Astrocyte (in vitro differentiated cells and primary cell): ENCODE results near the gene GP9. TPM values are rescaled to one million over a fixed set of nuclear protein-coding genes. Genes with fewer than 3 reads are reported as not detected.

Experiments
- DNase-seq: peaks from one replicate; pipeline ENCODE4 v3.0.0-alpha.2; 2010; ENCODE audit warnings: low read depth
- FAIRE-seq: peaks from 2 replicates; lab custom pipeline; 2011; peaks lifted over from hg19 to GRCh38; lab: Jason Lieb, UNC
- H2AFZ ChIP-seq: 2 replicates; pipeline ENCODE4 v1.6.0; 2012; ENCODE audit warnings: low read depth, low read length, inconsistent platforms
- H3K27ac ChIP-seq: 2 replicates; pipeline ENCODE4 v1.5.1; 2011; ENCODE audit warnings: low read depth, low read length, inconsistent platforms
- H3K27me3 ChIP-seq: 2 replicates; pipeline ENCODE4 v1.6.0; 2011; ENCODE audit warnings: low read length, inconsistent platforms; ENCODE audit not compliant: insufficient read depth
- H3K36me3 ChIP-seq: 2 replicates; pipeline ENCODE4 v1.5.1; 2011; ENCODE audit warnings: low read length, inconsistent platforms; ENCODE audit not compliant: insufficient read depth
- H3K4me1 ChIP-seq: 2 replicates; pipeline ENCODE4 v1.5.1; 2011; ENCODE audit warnings: low read length, inconsistent platforms; ENCODE audit not compliant: insufficient read depth
- H3K4me2 ChIP-seq: 2 replicates; pipeline ENCODE4 v1.6.0; 2012; ENCODE audit warnings: low read length, inconsistent platforms
- H3K4me3 ChIP-seq: 2 replicates; pipeline ENCODE4 v1.5.1; 2011; ENCODE audit warnings: low read depth, mild to moderate bottlenecking, low read length, inconsistent platforms; ENCODE audit not compliant: insufficient read depth
- H3K79me2 ChIP-seq: 2 replicates; pipeline ENCODE4 v1.6.0; 2012; ENCODE audit warnings: mild to moderate bottlenecking, low read length, inconsistent platforms; ENCODE audit not compliant: insufficient read depth
- H3K9ac ChIP-seq: 2 replicates; pipeline ENCODE4 v1.6.0; 2012; ENCODE audit warnings: mild to moderate bottlenecking, low read length, inconsistent platforms
- H3K9me3 ChIP-seq: 2 replicates; pipeline ENCODE4 v1.5.1; 2012; ENCODE audit warnings: low read depth, mild to moderate bottlenecking, low read length, inconsistent platforms; ENCODE audit not compliant: insufficient read depth
- H4K20me1 ChIP-seq: 2 replicates; pipeline ENCODE4 v1.6.0; 2012; ENCODE audit warnings: low read length, inconsistent platforms; ENCODE audit not compliant: insufficient read depth
- H3K27ac Mint-ChIP-seq: one replicate; pipeline ENCODE4 v1.8.0; 2021; ENCODE audit warnings: mild to moderate bottlenecking, mixed read lengths; ENCODE audit not compliant: unreplicated experiment
- H3K27me3 Mint-ChIP-seq: one replicate; pipeline ENCODE4 v1.8.0; 2021; ENCODE audit warnings: low read depth, mixed read lengths; ENCODE audit not compliant: unreplicated experiment
- H3K36me3 Mint-ChIP-seq: one replicate; pipeline ENCODE4 v1.8.0; 2021; ENCODE audit warnings: low read depth, mixed read lengths; ENCODE audit not compliant: unreplicated experiment
- H3K4me1 Mint-ChIP-seq: one replicate; pipeline ENCODE4 v1.8.0; 2021; ENCODE audit warnings: low read depth, mixed read lengths; ENCODE audit not compliant: unreplicated experiment
- H3K4me3 Mint-ChIP-seq: one replicate; pipeline ENCODE4 v1.8.0; 2021; ENCODE audit warnings: mild to moderate bottlenecking, moderate library complexity, mixed read lengths; ENCODE audit not compliant: unreplicated experiment
- H3K9me3 Mint-ChIP-seq: one replicate; pipeline ENCODE4 v1.8.0; 2021; ENCODE audit warnings: mild to moderate bottlenecking, mixed read lengths; ENCODE audit not compliant: unreplicated experiment
- CTCF ChIP-seq: IDR thresholded peaks from 2 replicates; pipeline ENCODE4 v1.5.1; 2011; ENCODE audit warnings: low read depth, mild to moderate bottlenecking, inconsistent platforms, low read length, moderate library complexity; ENCODE audit not compliant: insufficient read depth
- EZH2 ChIP-seq: IDR thresholded peaks from 2 replicates; pipeline ENCODE4 v1.6.1; 2012; ENCODE audit warnings: mild to moderate bottlenecking, low read length, inconsistent platforms; ENCODE audit not compliant: insufficient read depth
- total RNA-seq: library from RNA; stranded (reverse); gene quantifications from 2 replicates; pipeline ENCODE4 v1.2.1, GENCODE V29; 2021

GP9 gene
- total RNA-seq, 1 donor from 2014 or later = not detected

GRCh38 chr3:129061023-129061887 is 676 bp downstream of the GP9 start:
- no peaks in the 10 kb centered on the region for H4K20me1 ChIP-seq
- DNase-seq (no peak), FAIRE-seq (no peak)
- H2AFZ ChIP-seq = no peak overlapping the region
- no peaks in the 10 kb centered on the region for H3K79me2 ChIP-seq
- H3K27ac ChIP-seq = no peak overlapping the region
- Mint-ChIP-seq H3K4me3 (no peak overlapping the region), H3K36me3 (no peaks in the 10 kb centered on the region), H3K27me3 (peaks cover 50% of the 10 kb centered on the region), H3K4me1 (no peaks in the 10 kb centered on the region), H3K27ac (no peak overlapping the region), H3K9me3 (peaks cover 2% of the 10 kb centered on the region)
- H3K9me3 ChIP-seq = no peaks in the 10 kb centered on the region
- no peak overlapping the region for H3K4me2 ChIP-seq
- H3K27me3 ChIP-seq = peaks cover 17% of the 10 kb centered on the region
- no peaks in the 10 kb centered on the region for H3K4me1 ChIP-seq
- H3K9ac ChIP-seq = no peak overlapping the region
- H3K4me3 ChIP-seq = no peak overlapping the region
- H3K36me3 ChIP-seq = no peaks in the 10 kb centered on the region
- TF ChIP-seq CTCF (no peak), EZH2 (no peak)

GRCh38 chr3:129061888-129062834 is 1.6 kb downstream of the GP9 start:
- DNase-seq = no peak
- Histone ChIP-seq H4K20me1 (no peaks in the 10 kb centered on the region), H3K4me2 (no peak overlapping the region), H3K27ac (no peak overlapping the region), H3K36me3 (no peaks in the 10 kb centered on the region), H3K4me1 (no peaks in the 10 kb centered on the region), H3K79me2 (no peaks in the 10 kb centered on the region), H3K27me3 (peaks cover 9% of the 10 kb centered on the region), H2AFZ (no peak overlapping the region), H3K4me3 (no peak overlapping the region), H3K9ac (no peak overlapping the region), H3K9me3 (no peaks in the 10 kb centered on the region)
- Mint-ChIP-seq H3K4me1 (no peaks in the 10 kb centered on the region), H3K27me3 (peaks cover 44% of the 10 kb centered on the region), H3K4me3 (no peak overlapping the region), H3K27ac (no peak overlapping the region), H3K9me3 (no peaks in the 10 kb centered on the region), H3K36me3 (no peaks in the 10 kb centered on the region)
- TF ChIP-seq CTCF = no peak
- no peak for TF ChIP-seq EZH2
- no peak for FAIRE-seq
